Stimulated activated CD4-positive, alpha-beta T cell treated with anti-CD3 and anti-CD28 coated beads, TNF-alpha, amount 100 ng/mL, for 48 hours (primary cell): ENCODE results near the gene CPNE4.

Experiments used
- DNase-seq, 3 donors: peaks; one replicate each; pipeline ENCODE4 v3.0.0-alpha.2; 2020; ENCODE audit warnings: low read depth in 3 of 3

The CPNE4 gene

DNA sequence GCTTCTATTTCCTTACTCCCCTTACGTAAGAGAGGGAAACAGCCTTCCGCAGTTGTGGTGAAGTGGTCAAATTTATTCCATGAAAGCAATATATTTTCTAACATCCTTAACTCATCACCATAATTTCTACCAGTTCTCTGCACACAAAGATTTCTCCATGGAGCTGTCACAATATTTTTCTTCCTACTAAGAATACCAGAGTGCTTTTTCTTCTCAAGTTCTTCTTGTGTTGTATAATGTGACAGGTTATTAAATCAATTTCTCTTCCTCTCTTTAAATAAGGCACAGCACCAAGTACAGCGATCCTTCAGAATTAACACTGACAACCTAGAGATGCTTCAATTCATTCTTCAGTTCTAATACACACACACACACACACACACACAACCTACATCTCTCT is 153.0 kb downstream of the CPNE4 start:
- no peak for DNase-seq

DNA sequence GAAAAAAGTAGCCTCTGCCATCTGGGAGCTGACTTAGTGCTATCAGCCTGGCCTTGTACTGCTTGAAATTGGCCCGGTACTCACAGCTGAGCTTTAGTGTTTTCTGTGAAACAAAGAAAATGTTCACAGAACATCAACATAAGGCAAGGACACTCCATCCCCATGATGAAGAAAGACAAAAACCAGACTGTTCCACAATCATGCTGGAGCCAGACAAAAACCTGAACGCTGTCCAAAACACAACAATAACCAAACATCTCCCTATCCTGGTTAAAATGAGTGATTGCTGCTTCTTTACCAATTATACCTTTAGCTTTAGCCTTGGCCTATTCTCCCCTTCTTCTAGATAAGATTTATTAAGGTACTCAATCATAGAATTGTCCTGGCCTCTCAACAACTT is 153.9 kb downstream of the CPNE4 start:
- DNase-seq = no peak

DNA sequence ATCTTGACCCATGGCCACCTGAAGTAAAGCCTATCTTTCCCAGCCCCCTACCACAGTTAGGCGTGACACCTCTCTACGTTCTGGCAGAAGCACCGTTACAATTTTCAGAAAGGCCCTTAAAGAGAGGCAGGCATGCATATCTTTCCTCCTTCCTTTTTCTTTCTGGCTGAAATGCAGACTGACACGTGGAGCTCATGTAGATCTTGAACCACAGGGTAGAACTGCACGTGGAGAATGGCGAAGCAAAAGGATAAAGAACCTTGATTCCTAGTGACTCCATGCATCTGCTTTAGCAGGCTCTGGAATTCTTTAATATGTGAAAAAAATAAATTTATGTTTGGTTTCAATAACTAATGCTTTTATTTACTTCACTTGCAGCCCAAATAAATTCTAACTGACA is 166.6 kb downstream of the CPNE4 start:
- no peak for DNase-seq

DNA sequence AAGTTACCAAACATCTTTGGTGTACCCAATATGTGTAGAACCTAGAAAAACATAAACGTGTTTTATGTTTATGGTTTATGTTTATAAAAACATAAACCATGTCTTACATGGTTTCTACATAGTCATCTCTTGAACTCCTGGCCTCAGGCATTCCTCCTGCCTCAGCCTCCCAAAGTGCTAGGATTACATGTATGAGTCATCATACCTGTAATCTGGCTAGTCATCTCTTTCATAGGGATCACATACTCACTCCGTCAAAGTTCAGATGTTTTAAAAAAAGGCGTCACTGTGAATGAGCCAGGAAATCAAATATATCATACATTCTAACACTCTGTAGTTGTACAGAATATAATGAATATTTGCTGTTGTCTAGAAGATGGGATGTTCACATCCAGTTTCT is 178.6 kb downstream of the CPNE4 start:
- DNase-seq = no peak

DNA sequence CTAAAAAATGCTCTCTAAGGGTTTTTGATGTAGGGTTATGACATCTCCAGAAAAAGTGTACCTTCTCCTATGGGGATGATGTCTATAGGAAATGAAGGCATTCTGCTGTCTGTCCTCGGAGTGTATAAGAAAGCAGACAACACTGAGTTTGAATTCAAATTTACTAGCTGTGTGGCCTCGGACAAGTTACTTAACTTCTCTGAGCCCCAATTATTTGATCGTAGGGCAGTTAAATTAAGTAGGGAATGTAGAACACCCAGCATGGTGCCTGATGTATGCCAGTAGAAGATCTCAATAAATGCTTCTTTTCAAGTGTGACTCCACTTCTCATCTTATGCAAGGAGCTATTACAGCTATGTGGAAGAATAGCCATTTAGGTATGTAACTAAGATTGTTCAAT is 184.6 kb downstream of the CPNE4 start:
- DNase-seq = no peak

DNA sequence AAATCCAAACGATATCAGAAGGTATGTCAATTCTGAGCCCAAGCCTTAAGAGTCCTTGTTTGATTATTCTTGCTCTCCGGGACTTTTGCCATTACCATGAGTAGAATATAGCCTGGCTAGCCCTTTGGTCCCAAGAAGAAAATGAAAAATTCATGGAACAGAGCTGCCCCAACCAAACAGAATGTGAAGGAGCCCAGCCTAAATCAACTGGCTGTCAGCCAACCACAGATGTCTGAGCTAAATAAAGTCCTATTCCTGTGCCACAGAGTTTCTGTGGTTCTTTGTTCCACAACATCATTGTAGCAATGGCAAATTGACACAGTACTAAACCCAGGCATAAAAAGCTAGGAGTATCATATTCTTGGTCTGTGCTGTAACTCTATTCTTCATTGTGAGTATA is 185.2 kb downstream of the CPNE4 start:
- DNase-seq = no peak

DNA sequence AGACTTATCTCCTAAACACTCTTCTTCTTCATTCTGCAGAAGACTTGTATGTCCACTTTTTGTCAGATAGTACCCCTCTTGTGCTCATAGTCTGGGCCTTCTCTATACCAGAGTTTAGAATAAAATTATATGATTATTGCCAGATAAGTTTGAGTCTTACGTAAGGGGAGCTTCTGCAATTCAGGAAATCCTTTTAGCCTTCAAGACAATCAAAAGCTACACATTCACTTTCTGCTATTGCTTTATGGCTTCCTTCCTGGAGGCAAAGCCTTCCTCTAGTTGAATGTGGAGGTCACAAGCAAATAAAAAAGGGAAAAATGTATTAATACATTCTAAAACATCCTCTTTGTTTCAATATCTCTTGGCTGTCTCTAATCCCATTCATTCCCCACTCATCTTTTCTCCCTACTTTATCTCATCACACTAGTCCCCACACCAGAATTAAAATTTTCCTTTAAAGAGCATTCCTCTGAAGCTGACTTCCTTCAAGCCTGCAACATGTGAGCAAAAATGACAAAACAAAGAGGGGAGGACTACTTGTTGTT is 186.8 kb downstream of the CPNE4 start:
- DNase-seq = no peak

DNA sequence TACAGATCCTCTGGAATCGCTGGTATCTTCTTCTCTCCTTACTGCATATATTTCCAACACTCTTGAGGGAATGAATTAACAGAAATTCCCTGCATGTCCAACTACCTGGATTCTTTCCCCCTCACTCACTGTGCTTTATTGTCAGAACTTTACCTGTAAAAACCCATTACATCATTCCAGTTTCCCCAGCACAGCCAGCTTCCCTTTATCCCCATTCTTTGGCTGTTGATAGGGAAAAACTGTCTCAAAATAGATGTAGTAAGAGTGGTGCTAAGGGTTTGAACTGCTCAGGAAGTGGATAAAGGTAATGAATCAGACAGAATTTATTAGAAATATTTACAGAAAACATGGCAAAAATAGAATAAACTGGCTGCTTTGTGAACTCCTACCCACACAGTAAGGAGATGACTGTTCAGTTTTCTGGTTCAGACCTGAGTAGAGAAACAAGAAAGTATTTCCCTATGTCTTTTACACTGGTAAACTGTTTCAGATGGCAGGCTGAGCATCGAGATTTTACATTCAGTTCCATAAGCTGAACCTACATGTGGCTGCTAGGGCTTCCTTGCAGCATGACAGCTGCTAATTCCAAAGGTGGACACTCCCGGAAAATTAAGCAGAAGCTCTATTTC is 188.4 kb downstream of the CPNE4 start:
- DNase-seq = no peak

DNA sequence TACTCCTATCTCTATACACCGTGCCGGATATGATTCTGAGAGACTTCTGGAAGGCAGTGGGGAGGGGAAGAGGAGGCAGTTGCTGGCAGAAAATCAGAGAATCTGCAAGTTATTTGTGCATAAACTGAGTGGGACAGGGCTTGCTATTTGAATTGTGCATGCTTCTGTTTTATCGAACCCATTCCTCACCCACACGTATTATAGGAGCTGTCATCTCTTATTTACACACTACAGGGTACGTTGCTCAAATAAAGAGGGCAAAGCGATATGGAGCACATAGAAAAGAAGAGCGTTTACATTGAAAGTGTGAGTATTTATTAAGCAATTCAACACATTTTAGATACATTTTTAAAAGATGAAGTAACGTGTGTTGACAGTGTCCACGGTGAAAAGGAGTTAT is 191.6 kb downstream of the CPNE4 start:
- no peak for DNase-seq

DNA sequence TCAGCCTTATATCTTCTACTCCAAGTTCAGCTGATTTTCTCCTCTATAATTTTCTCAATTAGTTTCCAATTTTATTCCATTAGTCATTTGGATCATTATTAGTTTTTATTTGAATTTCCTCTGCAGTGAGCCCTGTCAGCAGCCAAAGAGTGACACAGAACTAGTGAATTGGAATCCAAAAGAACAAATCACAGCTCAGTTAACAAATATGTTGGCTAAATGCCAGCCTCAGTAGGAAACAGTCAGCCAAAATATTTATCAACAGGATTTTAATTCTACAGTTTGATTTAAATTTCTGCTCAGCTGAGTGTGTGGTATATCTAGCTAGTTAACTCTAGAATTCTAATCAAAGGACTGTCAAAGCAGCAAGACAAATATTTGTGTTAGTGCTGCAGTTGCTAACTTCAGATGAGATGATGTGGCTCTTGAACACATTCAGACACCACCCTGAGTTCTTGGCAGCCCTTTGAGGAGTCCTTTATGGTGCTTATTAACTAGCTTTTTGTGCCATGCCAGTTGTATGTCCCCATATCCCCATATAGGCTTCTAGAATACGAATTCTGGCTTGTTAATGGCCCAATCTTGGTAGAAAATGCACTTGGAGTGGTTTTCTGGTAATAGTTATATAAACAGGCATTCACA is 194.5 kb downstream of the CPNE4 start:
- DNase-seq = no peak

DNA sequence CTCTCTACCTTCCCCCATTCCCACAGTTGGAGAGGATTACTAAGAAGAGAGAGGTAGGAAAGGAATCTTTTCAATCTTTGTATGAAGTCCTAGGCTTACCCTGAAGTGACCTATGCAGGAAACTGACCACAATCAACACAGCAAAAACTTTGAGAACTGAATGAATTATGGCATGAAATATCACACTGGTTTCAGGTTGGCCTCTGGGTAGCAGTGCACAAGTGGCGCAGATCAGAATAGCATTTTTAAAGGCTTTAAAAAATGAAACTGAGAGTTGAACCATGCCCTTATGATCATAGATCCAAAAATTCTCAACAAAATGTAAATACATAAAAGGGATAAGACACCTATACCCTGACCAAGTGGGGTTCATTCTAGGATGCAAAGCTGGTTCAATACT is 198.9 kb downstream of the CPNE4 start:
- DNase-seq = no peak

DNA sequence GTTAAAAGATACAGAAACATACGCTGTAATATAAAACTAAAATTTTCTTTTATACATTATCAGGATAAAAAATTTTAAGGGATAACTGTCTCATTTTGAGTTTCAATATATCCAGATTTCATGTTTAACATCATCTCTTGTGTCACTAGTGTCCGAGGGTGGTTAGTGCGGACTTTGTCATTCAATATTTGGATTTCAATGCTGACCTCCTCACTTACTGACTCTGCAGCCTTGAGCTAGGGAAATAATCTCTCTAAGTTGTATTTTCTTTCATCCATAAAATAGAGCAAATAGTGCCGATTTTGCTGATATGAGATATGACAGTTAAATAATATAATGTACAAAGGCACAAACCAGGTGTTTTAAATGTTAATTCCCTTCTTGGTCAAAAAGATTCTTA is 203.2 kb downstream of the CPNE4 start:
- DNase-seq = no peak

DNA sequence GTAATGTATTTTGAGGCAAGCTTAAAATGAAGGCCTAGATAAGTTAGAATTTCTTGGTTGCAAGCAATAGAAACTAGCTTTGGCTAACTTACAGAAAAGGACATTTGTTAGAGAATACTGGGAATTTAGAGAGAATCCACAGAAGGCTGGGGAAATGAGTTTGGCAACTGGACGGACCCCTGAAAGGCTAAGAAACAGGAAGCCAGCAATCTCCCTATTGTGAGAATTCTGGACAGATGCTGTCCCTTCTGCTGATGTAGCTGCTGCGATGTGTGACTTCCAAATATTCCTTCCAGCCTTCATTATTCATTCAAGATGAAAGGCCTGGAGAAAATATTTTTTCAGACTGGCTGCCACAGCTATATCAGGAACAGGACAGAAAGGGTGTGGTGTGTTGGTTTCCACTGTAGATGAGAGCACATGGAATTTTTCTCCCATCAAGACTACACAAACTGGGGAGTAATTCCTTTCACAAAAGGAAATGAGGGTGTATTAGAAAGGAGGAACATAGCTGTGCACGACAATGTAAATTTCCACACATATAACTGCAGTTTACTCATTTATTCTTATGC is 213.5 kb downstream of the CPNE4 start:
- DNase-seq = no peak

DNA sequence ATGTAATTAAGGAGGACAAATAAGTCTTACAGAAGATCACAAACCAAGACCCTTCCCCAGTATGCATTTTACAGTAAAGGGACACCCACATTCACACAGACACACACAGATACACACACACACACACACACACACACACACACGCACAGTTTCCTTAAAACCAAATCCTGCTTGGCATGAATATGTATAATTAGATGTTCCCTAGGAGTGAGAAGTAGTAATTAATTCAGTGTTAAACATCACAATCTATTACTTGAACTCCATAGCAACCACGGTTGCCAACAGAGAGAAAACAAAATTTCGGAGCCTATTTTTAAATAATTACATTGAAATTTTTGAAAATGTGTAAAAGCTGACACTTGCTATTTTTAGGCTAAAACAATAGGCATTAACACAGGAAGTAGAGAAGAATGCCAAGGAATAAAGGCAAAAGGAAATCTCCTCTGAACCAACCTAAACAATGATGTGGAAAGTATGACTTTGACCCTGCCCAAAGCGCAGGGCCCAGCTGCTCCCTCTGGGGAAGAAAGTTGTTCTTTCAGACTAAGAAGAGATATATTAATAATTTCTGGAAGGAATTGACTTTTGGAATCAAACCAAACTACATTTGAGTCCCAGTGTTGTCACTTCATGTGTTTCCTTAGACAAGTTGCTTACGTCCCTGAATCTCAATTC is 215.3 kb downstream of the CPNE4 start:
- DNase-seq = no peak

DNA sequence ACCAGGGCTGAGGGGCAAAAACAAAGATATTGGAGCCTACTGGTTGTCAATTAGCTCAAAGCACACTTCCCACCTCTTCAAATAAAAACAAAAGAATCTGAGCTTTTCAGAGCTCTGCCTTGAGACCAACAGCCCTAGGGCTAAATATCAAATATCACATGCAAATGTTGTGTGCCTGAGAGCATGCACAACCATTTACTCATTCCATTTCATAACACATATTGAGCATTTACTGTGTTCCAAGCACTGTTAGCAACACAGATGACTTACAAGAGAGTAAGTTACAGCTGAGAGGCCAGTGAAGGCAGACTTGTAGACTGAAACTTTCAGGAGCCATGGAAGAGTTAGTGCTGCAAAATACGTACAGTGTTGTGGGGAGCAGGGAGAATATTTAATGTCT is 222.4 kb downstream of the CPNE4 start:
- DNase-seq = no peak

DNA sequence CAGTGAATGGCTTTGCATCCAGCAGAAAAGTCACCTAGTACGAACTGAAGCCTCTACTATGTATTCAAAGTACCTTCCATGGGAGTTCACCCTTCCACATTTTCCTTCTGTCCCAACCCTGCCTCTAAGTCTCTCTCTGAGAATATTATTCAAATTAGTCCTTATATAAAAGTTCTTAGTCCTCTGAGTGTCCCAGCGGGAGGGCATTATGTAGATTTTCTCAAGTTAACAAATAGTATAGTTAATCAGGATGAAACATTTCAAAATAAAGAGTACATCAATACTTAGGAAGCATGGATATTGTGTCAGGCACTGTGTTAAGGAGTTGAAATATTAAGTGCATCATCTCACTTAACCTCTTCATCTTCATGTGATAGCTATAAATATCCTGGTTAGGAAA is 223.3 kb downstream of the CPNE4 start:
- DNase-seq = no peak

DNA sequence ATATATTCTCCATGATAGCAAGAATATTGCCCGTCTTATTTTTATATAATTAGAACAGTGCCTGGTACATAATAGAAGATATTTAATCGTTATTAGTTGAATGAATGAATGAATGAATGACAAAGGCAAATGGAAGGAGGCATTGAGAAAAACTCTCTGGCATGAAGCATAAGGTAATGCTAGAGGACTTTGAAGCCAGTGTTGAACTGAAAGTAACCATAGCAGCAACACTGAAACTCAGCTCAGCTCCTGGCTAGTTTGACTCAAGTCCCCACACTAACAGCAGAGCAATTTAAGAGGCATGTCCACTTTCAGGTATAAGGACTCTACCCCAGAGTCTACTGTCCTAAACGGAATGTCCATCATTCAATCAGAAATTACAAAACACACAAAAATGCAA is 227.0 kb downstream of the CPNE4 start:
- no peak for DNase-seq

DNA sequence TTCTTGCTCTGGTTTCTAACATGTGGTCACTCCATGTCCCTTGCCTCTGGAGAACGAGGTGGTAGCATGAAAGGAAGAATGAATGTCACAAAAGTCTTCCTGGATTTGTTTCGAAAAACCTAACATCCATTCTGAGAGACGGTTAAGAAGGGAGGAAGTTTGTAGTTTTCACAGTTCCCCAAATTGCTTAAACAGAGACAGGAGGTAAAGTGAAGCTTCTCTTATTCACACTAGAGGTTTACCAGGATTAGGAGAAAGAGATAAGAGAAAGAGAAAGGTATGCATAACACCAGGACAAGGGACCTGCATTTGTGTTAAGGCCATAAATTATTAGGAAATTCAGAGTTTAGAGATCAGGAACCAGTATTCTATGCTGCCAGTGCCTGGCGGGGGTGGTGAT is 228.1 kb downstream of the CPNE4 start:
- DNase-seq = no peak

DNA sequence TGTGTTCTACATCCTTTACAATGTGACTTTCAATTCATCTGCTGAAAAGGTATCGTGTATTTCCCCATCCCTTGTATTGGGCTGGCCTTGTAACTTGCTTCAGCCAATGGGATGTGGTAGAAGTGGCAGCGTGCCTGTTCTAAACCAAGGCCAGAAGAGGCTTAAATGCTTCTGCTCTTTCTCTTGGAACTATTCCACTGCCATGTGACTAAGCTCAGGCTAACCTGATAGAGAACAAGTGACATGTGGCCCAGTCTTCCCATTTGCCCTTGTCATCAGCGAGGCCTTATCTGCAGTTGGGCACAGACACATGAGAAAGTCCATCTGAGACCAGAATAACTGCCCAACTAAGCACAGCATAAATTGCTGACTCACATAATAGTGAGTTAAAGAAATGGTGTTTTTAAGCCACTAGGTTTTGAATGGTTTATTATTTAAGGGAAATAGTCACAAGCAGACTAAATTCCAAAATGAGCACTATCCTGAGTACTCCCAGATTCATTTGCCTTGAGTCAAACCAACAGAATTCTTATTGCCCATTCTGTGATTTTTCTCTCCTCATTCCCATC is 230.2 kb downstream of the CPNE4 start:
- no peak for DNase-seq

DNA sequence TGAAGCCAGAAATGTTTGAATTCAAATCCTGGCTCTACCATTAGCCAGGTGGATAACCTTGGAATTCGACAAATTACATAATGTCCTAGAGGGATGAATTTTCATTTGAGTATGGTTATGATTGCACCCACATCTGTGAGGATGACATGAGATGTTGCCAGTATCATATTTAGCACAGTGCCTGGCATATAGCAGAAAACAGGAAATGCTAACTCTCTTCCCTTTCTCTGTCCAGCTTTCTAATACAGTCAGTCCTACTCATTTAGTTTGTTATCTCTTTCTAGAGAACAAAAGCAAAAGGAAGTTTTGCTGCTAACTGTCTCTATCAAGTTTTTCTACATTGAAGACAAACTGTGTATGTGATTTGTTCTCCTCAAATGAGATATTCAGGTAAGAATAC is 231.7 kb downstream of the CPNE4 start:
- DNase-seq = no peak

DNA sequence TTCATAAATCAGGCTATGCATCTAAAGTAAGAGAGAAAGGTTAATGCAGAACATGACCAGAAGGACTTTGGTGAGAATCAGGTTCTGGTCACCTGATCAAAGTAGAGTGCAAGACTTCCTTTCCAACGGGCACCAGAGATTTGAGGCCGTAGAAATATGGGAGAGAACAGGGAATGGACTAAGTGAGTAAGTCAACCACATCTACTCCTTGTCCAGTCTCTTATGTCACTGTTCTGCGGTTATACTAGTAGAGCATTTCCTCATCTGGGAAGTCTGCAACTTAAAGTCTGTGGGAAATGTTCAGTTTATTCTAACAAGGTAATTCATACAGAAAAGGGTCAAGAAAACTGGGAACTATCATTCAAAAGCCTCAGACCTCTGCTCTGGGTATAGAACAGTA is 232.8 kb downstream of the CPNE4 start:
- DNase-seq = no peak

DNA sequence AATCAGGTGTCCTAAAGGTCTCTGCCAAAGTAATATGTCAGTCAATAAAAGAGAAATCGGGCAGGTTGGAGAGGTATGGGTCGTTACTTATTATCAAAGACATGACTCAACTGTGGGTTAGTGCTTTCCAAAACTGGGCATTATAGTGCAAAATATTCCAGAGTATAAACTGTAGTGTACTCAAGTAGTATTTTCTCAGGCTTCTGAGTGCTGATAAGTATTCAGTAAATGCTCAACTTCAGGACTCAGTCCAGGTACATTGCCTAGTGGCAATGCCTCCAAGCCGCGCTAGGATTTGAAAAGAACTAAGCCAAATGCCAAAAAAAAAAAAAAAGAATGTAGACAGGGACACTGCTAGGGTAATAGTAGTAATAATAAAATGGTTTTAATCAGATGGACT is 233.2 kb downstream of the CPNE4 start:
- no peak for DNase-seq

DNA sequence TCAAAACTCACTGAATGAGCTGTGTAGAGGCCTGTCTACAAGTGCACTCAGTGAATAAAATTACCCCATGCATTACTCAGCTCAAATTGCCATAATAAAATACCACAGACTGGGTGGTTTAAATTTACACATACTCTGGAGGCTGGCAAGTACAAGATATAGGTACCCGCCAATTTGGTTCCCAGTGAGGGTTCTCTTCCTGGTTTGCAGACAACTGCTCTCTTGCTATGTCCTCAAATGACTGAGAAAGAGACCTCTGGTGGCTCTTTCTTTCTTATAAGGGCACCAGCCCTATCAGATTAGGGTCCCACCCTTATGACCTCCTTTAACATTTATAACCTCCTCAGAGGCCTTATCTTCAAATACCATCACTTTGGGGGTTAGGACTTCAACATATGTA is 237.0 kb downstream of the CPNE4 start:
- DNase-seq = no peak
